ENCODE measurements around the gene CCDC74A.
"Not testable (repeated sequence)": the region's sequence is repeated elsewhere in the genome, so short reads cannot be mapped to it uniquely, and the experiment has no call there.

GRCh38 chr2:131486201-131486902 is 41.3 kb upstream of the CCDC74A start:
- TF ChIP-seq CTCF (IDR thresholded peaks at IDR 0.05; ENCODE audit: insufficient read depth, low read length); REST (IDR thresholded peaks at IDR 0.05; ENCODE audit: insufficient replicate concordance, low read depth): not testable (repeated sequence)

Measured in HL-60 (cell line).